Muscle of leg (tissue), 11 donors: Measurements from ENCODE around the gene MSI2. TPM values are rescaled to one million over a fixed set of nuclear protein-coding genes. Genes with fewer than 3 reads are reported as not detected.
"Not testable (repeated sequence)": the region's sequence is repeated elsewhere in the genome, so short reads cannot be mapped to it uniquely, and the experiment has no call there.

Source experiments
- DNase-seq: peaks from one replicate; pipeline ENCODE4 v3.0.0; 2013
- H3K27ac ChIP-seq: one replicate; pipeline ENCODE4 v1.5.1; 2013; ENCODE audit warnings: mild to moderate bottlenecking, low read length, control low read depth
- H3K27me3 ChIP-seq: one replicate; pipeline ENCODE4 v1.6.1; 2013; ENCODE audit warnings: low read length; ENCODE audit not compliant: control insufficient read depth, insufficient read depth
- H3K36me3 ChIP-seq: one replicate; pipeline ENCODE4 v1.6.1; 2013; ENCODE audit warnings: low read length; ENCODE audit not compliant: control insufficient read depth, insufficient read depth
- H3K4me1 ChIP-seq: one replicate; pipeline ENCODE4 v1.6.1; 2013; ENCODE audit warnings: low read length; ENCODE audit not compliant: control insufficient read depth, insufficient read depth
- H3K4me3 ChIP-seq: one replicate; pipeline ENCODE4 v1.5.1; 2013; ENCODE audit warnings: low read length, control low read depth
- H3K9me3 ChIP-seq: replicated peaks from 2 replicates; pipeline ENCODE4 v1.6.1; 2013; ENCODE audit warnings: low read depth, low read length; ENCODE audit not compliant: control insufficient read depth
- WGBS: methylation state at CpG from one replicate; pipeline ENCODE4 v1.1.5; 2013; ENCODE audit warnings: missing lambda C conversion rate; ENCODE audit not compliant: insufficient coverage; 5-methylcytosine and 5-hydroxymethylcytosine counted together
- polyA plus RNA-seq, 8 donors: library from polyadenylated mRNA; unstranded; fragments of 120-200 nt; gene quantifications; one replicate each; pipeline versions ENCODE4 v1.2.1 to v1.2.3, GENCODE V29; 2013; ENCODE audit warnings: inconsistent platforms in 1 of 8, low replicate concordance in 1 of 8; ENCODE audit not compliant: insufficient read length in 8 of 8, insufficient read depth in 1 of 8
- total RNA-seq: library from RNA; stranded (reverse); fragments of 120-200 nt; gene quantifications from one replicate; pipeline ENCODE4 v1.2.4, GENCODE V29; 2013

Gene MSI2
- total and polyA plus RNA-seq, 9 donors, result 21.5 to 32.0 (median 27.4) TPM

- peaks cover 9% of the 10 kb centered on the region for H3K27me3 ChIP-seq
- H3K4me3 ChIP-seq, result no peak overlapping the region
- no peak overlapping the region for H3K27ac ChIP-seq
- WGBS, result 42% methylated on average over 6 of the region's 12 CpGs
- no peak for DNase-seq
- H3K36me3 ChIP-seq, result no peaks in the 10 kb centered on the region
- no peaks in the 10 kb centered on the region for H3K9me3 ChIP-seq
- H3K4me1 ChIP-seq, result peaks cover 34% of the 10 kb centered on the region
Measured at GRCh38 chr17:57490890-57491289, 234.6 kb downstream of the MSI2 start.

DNA sequence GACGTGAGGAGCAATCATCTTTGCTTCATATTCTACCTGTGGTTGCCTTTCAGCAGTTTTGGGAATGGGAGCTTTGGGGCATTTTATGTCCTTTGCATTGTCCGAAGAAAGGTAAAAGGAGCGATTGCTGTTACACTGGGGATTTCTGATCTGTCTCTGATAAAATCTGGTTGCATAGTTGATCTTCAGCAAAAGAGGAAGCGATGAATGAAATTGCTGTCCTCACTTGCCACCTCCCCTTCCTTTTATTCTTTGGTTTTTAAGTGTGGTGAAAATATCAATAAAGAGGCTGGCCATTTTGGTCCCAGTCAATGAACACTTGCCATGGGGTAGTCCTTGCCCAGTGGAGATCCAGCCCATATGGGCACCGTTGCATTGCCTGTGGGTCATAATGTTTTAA is 236.8 kb downstream of the MSI2 start:
- Histone ChIP-seq H3K27me3 (peaks cover 9% of the 10 kb centered on the region), H3K4me1 (peaks cover 23% of the 10 kb centered on the region), H3K9me3 (no peaks in the 10 kb centered on the region), H3K27ac (no peak overlapping the region), H3K36me3 (no peaks in the 10 kb centered on the region), H3K4me3 (no peak overlapping the region)
- no peak for DNase-seq
- WGBS, result 92% methylated on average over 2 of the region's 5 CpGs

- Histone ChIP-seq H3K4me3 (no peak overlapping the region), H3K36me3 (no peaks in the 10 kb centered on the region), H3K4me1 (peaks cover 23% of the 10 kb centered on the region), H3K9me3 (no peaks in the 10 kb centered on the region), H3K27me3 (peaks cover 9% of the 10 kb centered on the region), H3K27ac (no peak overlapping the region)
- no CpG with 5 or more reads among the region's 6 CpGs for WGBS
- DNase-seq, result no peak
Measured at GRCh38 chr17:57493625-57494024, 237.3 kb downstream of the MSI2 start.

DNA sequence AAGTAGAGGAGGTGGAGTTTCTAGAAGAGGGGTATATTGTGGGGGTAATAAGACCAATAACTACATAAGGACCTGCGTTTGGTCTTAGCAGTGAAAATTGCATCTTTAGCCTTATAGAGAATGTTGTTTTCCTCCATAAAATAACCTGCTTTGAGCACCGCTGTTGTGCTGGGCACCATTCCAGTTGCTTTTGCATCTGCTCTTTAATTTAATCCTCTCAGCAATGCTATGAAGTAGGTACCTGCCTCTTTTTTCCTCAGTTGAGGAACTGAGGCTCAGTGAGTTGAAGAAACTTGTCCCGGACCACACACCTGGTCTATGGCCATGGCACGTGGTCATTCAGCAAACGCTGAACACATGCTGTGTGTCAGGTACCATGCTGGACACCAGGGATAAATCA is 238.1 kb downstream of the MSI2 start:
- Histone ChIP-seq H3K27ac (no peak overlapping the region), H3K9me3 (no peaks in the 10 kb centered on the region), H3K4me1 (peaks cover 16% of the 10 kb centered on the region), H3K27me3 (peaks cover 9% of the 10 kb centered on the region), H3K36me3 (no peaks in the 10 kb centered on the region), H3K4me3 (no peak overlapping the region)
- 68% methylated on average over 4 of the region's 5 CpGs for WGBS
- DNase-seq, result no peak

DNA sequence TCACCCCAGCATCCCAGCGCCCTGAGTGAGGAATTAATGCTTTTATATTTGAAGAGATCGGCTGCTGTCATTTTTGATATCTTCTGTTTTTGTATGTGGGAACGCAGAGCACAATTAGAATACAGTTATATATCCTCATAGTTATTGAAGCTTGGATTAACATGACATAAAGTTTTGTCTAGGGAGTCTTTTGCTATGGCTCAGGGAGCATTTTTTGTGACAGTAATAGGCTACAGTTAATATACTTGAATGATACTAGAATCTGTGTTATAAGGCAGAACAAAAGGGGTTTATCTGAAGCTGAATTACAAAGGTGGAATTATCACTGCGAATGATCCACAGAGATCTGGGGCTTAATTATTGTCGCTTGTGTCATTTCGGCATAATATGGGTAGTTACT is 239.4 kb downstream of the MSI2 start:
- H3K27ac ChIP-seq, result no peak overlapping the region
- no peak for DNase-seq
- H3K4me1 ChIP-seq, result peaks cover 7% of the 10 kb centered on the region
- no peak overlapping the region for H3K4me3 ChIP-seq
- no peaks in the 10 kb centered on the region for H3K9me3 ChIP-seq
- H3K36me3 ChIP-seq, result no peaks in the 10 kb centered on the region
- WGBS, result 93% methylated on average over 3 of the region's 6 CpGs
- peaks cover 7% of the 10 kb centered on the region for H3K27me3 ChIP-seq

GRCh38 chr17:57496382-57496781 is 240.1 kb downstream of the MSI2 start:
- WGBS, result 82% methylated on average over 6 of the region's 11 CpGs
- Histone ChIP-seq H3K4me1 (peaks cover 1% of the 10 kb centered on the region), H3K27me3 (peaks cover 3% of the 10 kb centered on the region), H3K27ac (no peak overlapping the region), H3K36me3 (no peaks in the 10 kb centered on the region), H3K9me3 (no peaks in the 10 kb centered on the region), H3K4me3 (no peak overlapping the region)
- DNase-seq, result no peak

GRCh38 chr17:57498443-57498842 is 242.1 kb downstream of the MSI2 start:
- no peaks in the 10 kb centered on the region for H3K9me3 ChIP-seq
- H3K36me3 ChIP-seq, result no peaks in the 10 kb centered on the region
- peaks cover 2% of the 10 kb centered on the region for H3K4me1 ChIP-seq
- no peaks in the 10 kb centered on the region for H3K27me3 ChIP-seq
- no peak for DNase-seq
- H3K4me3 ChIP-seq, result no peak overlapping the region
- no CpG with 5 or more reads among the region's 7 CpGs for WGBS
- H3K27ac ChIP-seq, result no peak overlapping the region

GRCh38 chr17:57499221-57499620 is 242.9 kb downstream of the MSI2 start:
- not testable (repeated sequence) for H3K9me3 ChIP-seq, H3K4me1 ChIP-seq, DNase-seq, H3K27me3 ChIP-seq, H3K4me3 ChIP-seq, H3K27ac ChIP-seq, H3K36me3 ChIP-seq
- WGBS, result 93% methylated on average over 2 of the region's 3 CpGs

DNA sequence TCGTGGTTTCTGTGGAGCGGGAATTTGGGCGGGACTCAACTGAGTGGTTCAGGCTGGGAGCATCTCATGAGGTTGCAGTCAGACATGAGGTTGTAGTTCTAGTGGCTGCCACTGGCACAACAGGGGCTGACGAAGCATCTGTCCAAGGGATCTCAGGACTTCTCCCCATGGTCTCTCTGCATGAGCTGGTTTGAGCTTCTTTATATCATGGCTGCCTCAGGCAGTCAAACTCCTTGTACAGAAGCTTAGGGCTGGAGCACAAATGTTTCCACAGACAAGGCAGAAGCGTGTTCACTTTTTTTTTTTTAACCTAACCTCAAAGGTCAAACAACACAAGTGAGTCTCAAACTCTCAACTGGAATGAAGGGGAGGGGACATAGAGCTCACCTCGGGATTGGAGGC is 243.3 kb downstream of the MSI2 start:
- Histone ChIP-seq H3K27ac (no peak overlapping the region), H3K4me3 (no peak overlapping the region), H3K27me3 (no peaks in the 10 kb centered on the region), H3K9me3 (no peaks in the 10 kb centered on the region), H3K4me1 (peaks cover 2% of the 10 kb centered on the region), H3K36me3 (no peaks in the 10 kb centered on the region)
- no peak for DNase-seq
- WGBS, result 82% methylated on average over 3 of the region's 6 CpGs

- Histone ChIP-seq H3K4me3 (no peak overlapping the region), H3K27ac (no peak overlapping the region), H3K27me3 (no peaks in the 10 kb centered on the region), H3K4me1 (peaks cover 2% of the 10 kb centered on the region), H3K36me3 (no peaks in the 10 kb centered on the region), H3K9me3 (no peaks in the 10 kb centered on the region)
- DNase-seq, result no peak
- 86% methylated on average over 4 of the region's 9 CpGs for WGBS
Measured at GRCh38 chr17:57501016-57501415, 244.7 kb downstream of the MSI2 start.

- no peak overlapping the region for H3K4me3 ChIP-seq
- H3K36me3 ChIP-seq, result no peaks in the 10 kb centered on the region
- no peaks in the 10 kb centered on the region for H3K27me3 ChIP-seq
- no peak for DNase-seq
- no peaks in the 10 kb centered on the region for H3K9me3 ChIP-seq
- no CpG with 5 or more reads among the region's 4 CpGs for WGBS
- peaks cover 6% of the 10 kb centered on the region for H3K4me1 ChIP-seq
- no peak overlapping the region for H3K27ac ChIP-seq
Measured at GRCh38 chr17:57502022-57502421, 245.7 kb downstream of the MSI2 start.
